Measurements from ENCODE around the gene DOK1.

DNA sequence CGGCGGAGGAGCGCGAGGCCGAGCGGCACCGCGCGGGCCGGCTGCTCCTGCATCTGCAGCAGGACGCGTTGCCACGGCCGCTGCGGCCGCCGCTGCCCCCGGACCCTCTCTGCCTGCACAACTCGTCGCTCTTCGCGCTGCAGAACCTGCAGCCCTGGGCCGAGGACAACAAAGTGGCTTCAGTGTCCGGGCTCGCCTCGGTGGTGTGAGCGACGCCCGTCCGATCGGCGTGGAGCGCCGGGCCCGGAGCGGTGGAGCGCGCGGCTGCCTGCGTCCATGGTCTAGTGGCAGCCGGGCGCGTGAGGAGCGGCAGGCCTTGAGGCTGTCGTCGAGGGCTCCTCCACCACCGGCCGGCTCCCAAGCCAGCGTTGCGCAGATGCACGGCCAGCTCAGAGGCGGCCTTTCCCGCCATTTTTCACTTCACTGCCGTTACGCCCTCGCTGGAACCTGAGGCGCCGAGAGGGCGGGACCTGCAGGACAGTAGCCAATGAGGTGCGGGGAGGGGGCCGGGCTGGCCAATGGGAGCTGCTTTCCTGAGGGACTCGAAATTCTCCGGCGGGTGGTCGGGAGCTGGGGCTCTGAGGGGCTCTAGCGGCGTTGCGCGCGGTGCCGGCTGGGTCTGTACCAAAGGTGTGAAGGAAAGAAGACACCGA lies 38.4 kb upstream of the DOK1 start:
- no peak for TF ChIP-seq EZH2 (IDR thresholded peaks at IDR 0.05; ENCODE audit: borderline replicate concordance, low read length)
- TF ChIP-seq, protein P1, sequence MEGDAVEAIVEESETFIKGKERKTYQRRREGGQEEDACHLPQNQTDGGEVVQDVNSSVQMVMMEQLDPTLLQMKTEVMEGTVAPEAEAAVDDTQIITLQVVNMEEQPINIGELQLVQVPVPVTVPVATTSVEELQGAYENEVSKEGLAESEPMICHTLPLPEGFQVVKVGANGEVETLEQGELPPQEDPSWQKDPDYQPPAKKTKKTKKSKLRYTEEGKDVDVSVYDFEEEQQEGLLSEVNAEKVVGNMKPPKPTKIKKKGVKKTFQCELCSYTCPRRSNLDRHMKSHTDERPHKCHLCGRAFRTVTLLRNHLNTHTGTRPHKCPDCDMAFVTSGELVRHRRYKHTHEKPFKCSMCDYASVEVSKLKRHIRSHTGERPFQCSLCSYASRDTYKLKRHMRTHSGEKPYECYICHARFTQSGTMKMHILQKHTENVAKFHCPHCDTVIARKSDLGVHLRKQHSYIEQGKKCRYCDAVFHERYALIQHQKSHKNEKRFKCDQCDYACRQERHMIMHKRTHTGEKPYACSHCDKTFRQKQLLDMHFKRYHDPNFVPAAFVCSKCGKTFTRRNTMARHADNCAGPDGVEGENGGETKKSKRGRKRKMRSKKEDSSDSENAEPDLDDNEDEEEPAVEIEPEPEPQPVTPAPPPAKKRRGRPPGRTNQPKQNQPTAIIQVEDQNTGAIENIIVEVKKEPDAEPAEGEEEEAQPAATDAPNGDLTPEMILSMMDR (IDR thresholded peaks at IDR 0.05; ENCODE audit: low read length), result no peak

Data from OCI-LY1 (cell line).